GM15510 (cell line): ENCODE measurements around the gene NDFIP2.

ENCODE experiments used
- POLR2A ChIP-seq: IDR thresholded peaks from 3 replicates; pipeline ENCODE4 v1.6.1; 2011; ENCODE audit warnings: borderline replicate concordance; ENCODE audit not compliant: insufficient read length; ENCODE audit errors: extremely low read depth

NDFIP2 gene

GRCh38 chr13:79585033-79585432, 104.1 kb downstream of the NDFIP2 start:
- no peak for TF ChIP-seq POLR2A

- no peak for TF ChIP-seq POLR2A
Observed at GRCh38 chr13:79589603-79590393, 108.8 kb downstream of the NDFIP2 start.

GRCh38 chr13:79590394-79590676, 109.4 kb downstream of the NDFIP2 start:
- TF ChIP-seq POLR2A = no peak

- no peak for TF ChIP-seq POLR2A
Observed at GRCh38 chr13:79591493-79591892, 110.5 kb downstream of the NDFIP2 start.

GRCh38 chr13:79593121-79593520, 112.2 kb downstream of the NDFIP2 start:
- no peak for TF ChIP-seq POLR2A

GRCh38 chr13:79593641-79594275, 112.8 kb downstream of the NDFIP2 start:
- TF ChIP-seq POLR2A = no peak

- no peak for TF ChIP-seq POLR2A
Observed at GRCh38 chr13:79602936-79603335, 122.0 kb downstream of the NDFIP2 start.

GRCh38 chr13:79604752-79605151, 123.8 kb downstream of the NDFIP2 start:
- no peak for TF ChIP-seq POLR2A
